ENCODE data around the gene IFT122. TPM values are rescaled to one million over a fixed set of nuclear protein-coding genes. Genes with fewer than 3 reads are reported as not detected.
A peak's percentile ranks its signal among the peaks of the same experiment; 100 is the strongest.

IFT122 gene
- total and polyA plus RNA-seq, 2 donors (not counting 3 experiments of a cell fraction or from before 2014, with no cell fraction given): 38.4 to 41.7 TPM

GRCh38 chr3:129442486-129442885 is 2.5 kb downstream of the IFT122 start:
- FAIRE-seq: no peak
- TF ChIP-seq JUN (IDR thresholded peaks at IDR 0.05; ENCODE audit: borderline replicate concordance, insufficient read depth, insufficient read length, low read depth) (no peak), MAX (IDR thresholded peaks at IDR 0.05; ENCODE audit: insufficient read depth, insufficient read length) (no peak)
- CTCF ChIA-PET: interaction anchor here (0.7 to 1.7 kb wide), 4 partner anchors 40 to 162 kb away, joined by 3 to 8 read pairs (median 3); no protein-coding TSS in a partner anchor
- Histone ChIP-seq H3K27me3 (ENCODE audit: control insufficient read depth in 2 of 2, insufficient read depth in 2 of 2, low read length in 2 of 2) (no peaks in the 10 kb centered on the region), H3K4me1 (ENCODE audit: control insufficient read depth, extremely low read depth, insufficient read depth, low read length) (peaks cover 44% of the 10 kb centered on the region), H3K9me3 (replicated peaks; ENCODE audit: control insufficient read depth, insufficient read depth, low read length) (no peaks in the 10 kb centered on the region), H3K4me2 (ENCODE audit: insufficient read depth, low read length) (peak overlapping the region; percentile 88), H4K20me1 (replicated peaks; ENCODE audit: control insufficient read depth, extremely low read depth, insufficient read depth, low read length) (no peaks in the 10 kb centered on the region), H3K4me3 (replicated peaks in 1 of 3; ENCODE audit: insufficient read depth in 1 of 3, low read depth in 1 of 3, low read length in 3 of 3) (peak overlapping the region in 1 of 3 experiments; percentile 40), H2AFZ (ENCODE audit: low read depth, low read length) (no peak overlapping the region), H3K79me2 (ENCODE audit: control insufficient read depth, insufficient read depth, low read length) (peaks cover 28% of the 10 kb centered on the region), H3K9ac (replicated peaks; ENCODE audit: extremely low read depth, insufficient read depth, low read length) (peak overlapping the region; percentile 72), H3K9me1 (replicated peaks; ENCODE audit: control insufficient read depth, extremely low read depth, insufficient read depth, low read length) (no peaks in the 10 kb centered on the region), H3K27ac (ENCODE audit: insufficient read depth, low read depth, low read length) (peak overlapping the region; percentile 75), H3K36me3 (ENCODE audit: control insufficient read depth in 2 of 2, extremely low read depth in 1 of 2, insufficient read depth in 2 of 2, low read length in 2 of 2) (peaks cover 0 to 2% of the 10 kb centered on the region in 2 experiments)
- peak; percentile 33 for DNase-seq (ENCODE audit: low read depth, low spot score)
- POLR2A ChIA-PET: interaction anchor here (2.0 kb wide), 1 partner anchor 126 kb away, joined by 9 read pairs; a partner anchor contains a TSS
- intact Hi-C loops (cut with micrococcal nuclease) (loop anchor here (1.0 kb wide), 1 partner anchor 8 kb away; no protein-coding TSS in a partner anchor), dilution Hi-C loops (cut with MboI; ENCODE audit: extremely low pct_ligation_motif_present, low sequenced_read_pairs) (no loop called here)
- BruUV-seq (replicated peaks): no TSS peak

GRCh38 chr3:129442947-129443346 is 2.9 kb downstream of the IFT122 start:
- FAIRE-seq (no peak), DNase-seq (ENCODE audit: low read depth, low spot score) (no peak)
- POLR2A ChIA-PET: no interaction called here
- no TSS peak for BruUV-seq (replicated peaks)
- Histone ChIP-seq H3K4me1 (ENCODE audit: control insufficient read depth, extremely low read depth, insufficient read depth, low read length) (peaks cover 44% of the 10 kb centered on the region), H3K9ac (replicated peaks; ENCODE audit: extremely low read depth, insufficient read depth, low read length) (no peak overlapping the region), H3K9me3 (replicated peaks; ENCODE audit: control insufficient read depth, insufficient read depth, low read length) (no peaks in the 10 kb centered on the region), H3K27me3 (ENCODE audit: control insufficient read depth in 2 of 2, insufficient read depth in 2 of 2, low read length in 2 of 2) (no peaks in the 10 kb centered on the region), H4K20me1 (replicated peaks; ENCODE audit: control insufficient read depth, extremely low read depth, insufficient read depth, low read length) (no peaks in the 10 kb centered on the region), H3K79me2 (ENCODE audit: control insufficient read depth, insufficient read depth, low read length) (peaks cover 27% of the 10 kb centered on the region), H3K36me3 (ENCODE audit: control insufficient read depth in 2 of 2, extremely low read depth in 1 of 2, insufficient read depth in 2 of 2, low read length in 2 of 2) (peaks cover 0 to under 1% of the 10 kb centered on the region in 2 experiments), H3K9me1 (replicated peaks; ENCODE audit: control insufficient read depth, extremely low read depth, insufficient read depth, low read length) (no peaks in the 10 kb centered on the region), H3K4me2 (ENCODE audit: insufficient read depth, low read length) (peak overlapping the region; percentile 88), H3K27ac (ENCODE audit: insufficient read depth, low read depth, low read length) (peak overlapping the region; percentile 75), H2AFZ (ENCODE audit: low read depth, low read length) (no peak overlapping the region), H3K4me3 (replicated peaks in 1 of 3; ENCODE audit: insufficient read depth in 1 of 3, low read depth in 1 of 3, low read length in 3 of 3) (no peak overlapping the region)
- dilution Hi-C loops (cut with MboI; ENCODE audit: extremely low pct_ligation_motif_present, low sequenced_read_pairs) (no loop called here), intact Hi-C loops (cut with micrococcal nuclease) (loop anchor here (1.0 kb wide), 1 partner anchor 7 kb away; no protein-coding TSS in a partner anchor)
- no peak for TF ChIP-seq JUN (IDR thresholded peaks at IDR 0.05; ENCODE audit: borderline replicate concordance, insufficient read depth, insufficient read length, low read depth)
- no peak for TF ChIP-seq POLR2AphosphoS5 (IDR thresholded peaks at IDR 0.05; ENCODE audit: insufficient read depth, low read depth, low read length)
- no peak for TF ChIP-seq GATA2 (IDR thresholded peaks at IDR 0.05; ENCODE audit: insufficient read depth, insufficient read length, low read depth, low read length)
- no peak for TF ChIP-seq EZH2 (IDR thresholded peaks at IDR 0.05; ENCODE audit: borderline replicate concordance, low read depth, low read length, severe bottlenecking)
- TF ChIP-seq POLR2A (IDR thresholded peaks at IDR 0.05; ENCODE audit: low read depth, low read length): no peak
- TF ChIP-seq CTCF (IDR thresholded peaks at IDR 0.05; ENCODE audit: extremely low read depth in 1 of 2, insufficient read depth in 1 of 2, low read depth in 1 of 2, low read length in 2 of 2): no peak
- no peak for TF ChIP-seq MYC (IDR thresholded peaks at IDR 0.05; ENCODE audit: low read depth, low read length)
- no peak for TF ChIP-seq FOS (IDR thresholded peaks at IDR 0.05; ENCODE audit: borderline replicate concordance, insufficient read depth, low read length)
- TF ChIP-seq MAX (IDR thresholded peaks at IDR 0.05; ENCODE audit: insufficient read depth, insufficient read length): no peak
- CTCF ChIA-PET: interaction anchor here (1.1 to 2.0 kb wide), 2 partner anchors 59 to 163 kb away, joined by 3 to 6 read pairs; no protein-coding TSS in a partner anchor

Data from endothelial cell of umbilical vein (primary cell).